Measurements from ENCODE around the gene MKRN2OS.

GRCh38 chr3:12495749-12496452 is 49.4 kb downstream of the MKRN2OS start:
- TF ChIP-seq, protein P1, sequence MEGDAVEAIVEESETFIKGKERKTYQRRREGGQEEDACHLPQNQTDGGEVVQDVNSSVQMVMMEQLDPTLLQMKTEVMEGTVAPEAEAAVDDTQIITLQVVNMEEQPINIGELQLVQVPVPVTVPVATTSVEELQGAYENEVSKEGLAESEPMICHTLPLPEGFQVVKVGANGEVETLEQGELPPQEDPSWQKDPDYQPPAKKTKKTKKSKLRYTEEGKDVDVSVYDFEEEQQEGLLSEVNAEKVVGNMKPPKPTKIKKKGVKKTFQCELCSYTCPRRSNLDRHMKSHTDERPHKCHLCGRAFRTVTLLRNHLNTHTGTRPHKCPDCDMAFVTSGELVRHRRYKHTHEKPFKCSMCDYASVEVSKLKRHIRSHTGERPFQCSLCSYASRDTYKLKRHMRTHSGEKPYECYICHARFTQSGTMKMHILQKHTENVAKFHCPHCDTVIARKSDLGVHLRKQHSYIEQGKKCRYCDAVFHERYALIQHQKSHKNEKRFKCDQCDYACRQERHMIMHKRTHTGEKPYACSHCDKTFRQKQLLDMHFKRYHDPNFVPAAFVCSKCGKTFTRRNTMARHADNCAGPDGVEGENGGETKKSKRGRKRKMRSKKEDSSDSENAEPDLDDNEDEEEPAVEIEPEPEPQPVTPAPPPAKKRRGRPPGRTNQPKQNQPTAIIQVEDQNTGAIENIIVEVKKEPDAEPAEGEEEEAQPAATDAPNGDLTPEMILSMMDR (IDR thresholded peaks at IDR 0.05), result no peak
- no peak for TF ChIP-seq POLR2A (IDR thresholded peaks at IDR 0.05)
- no peak for TF ChIP-seq POLR2AphosphoS5 (IDR thresholded peaks at IDR 0.05)
- no peak for TF ChIP-seq EP300 (IDR thresholded peaks at IDR 0.05)

Data from suprapubic skin (tissue), 4 donors.